Fibroblast of lung (primary cell): Measurements from ENCODE around the gene MOCOS. TPM values are rescaled to one million over a fixed set of nuclear protein-coding genes. Genes with fewer than 3 reads are reported as not detected.

ENCODE experiments used
- DNase-seq, 2 donors: peaks; one replicate each; pipeline versions ENCODE4 v3.0.0 to v3.0.0-alpha.2; 2010; ENCODE audit warnings: low read depth in 2 of 2
- H2AFZ ChIP-seq: 2 replicates; pipeline ENCODE4 v1.5.1; 2012; ENCODE audit warnings: low read length, control low read depth, inconsistent platforms
- H3K27ac ChIP-seq: 2 replicates; pipeline ENCODE4 v1.5.1; 2011; ENCODE audit warnings: low read length, control low read depth; ENCODE audit not compliant: insufficient read depth
- H3K27me3 ChIP-seq: 2 replicates; pipeline ENCODE4 v1.5.1; 2011; ENCODE audit warnings: mild to moderate bottlenecking, low read length; ENCODE audit not compliant: control insufficient read depth, insufficient read depth
- H3K36me3 ChIP-seq: 2 replicates; pipeline ENCODE4 v1.5.1; 2011; ENCODE audit warnings: low read length; ENCODE audit not compliant: control insufficient read depth, insufficient read depth
- H3K4me1 ChIP-seq: 2 replicates; pipeline ENCODE4 v1.5.1; 2011; ENCODE audit warnings: low read length; ENCODE audit not compliant: control insufficient read depth, insufficient read depth; ENCODE audit errors: extremely low read depth
- H3K4me2 ChIP-seq: 2 replicates; pipeline ENCODE4 v1.5.1; 2011; ENCODE audit warnings: low read length, control low read depth; ENCODE audit not compliant: insufficient read depth; ENCODE audit errors: extremely low read depth
- H3K4me3 ChIP-seq, 4 experiments: fragments of 200-600 bp in 1 of 4; sonication (generic) in 1 of 4; replicated peaks in 1 of 4; 2 replicates each; pipeline ENCODE4 v1.5.1; 2011 to 2016; ENCODE audit warnings: low read length in 4 of 4, low read depth in 3 of 4, mild to moderate bottlenecking in 3 of 4, control low read depth in 2 of 4, inconsistent platforms in 1 of 4, mixed read lengths in 1 of 4; ENCODE audit not compliant: insufficient read depth in 1 of 4; ENCODE audit errors: control extremely low read depth in 1 of 4
- H3K79me2 ChIP-seq: 2 replicates; pipeline ENCODE4 v1.5.1; 2012; ENCODE audit warnings: mild to moderate bottlenecking, low read length, inconsistent platforms; ENCODE audit not compliant: control insufficient read depth, insufficient read depth
- H3K9ac ChIP-seq: 2 replicates; pipeline ENCODE4 v1.5.1; 2011; ENCODE audit warnings: mild to moderate bottlenecking, low read length, control low read depth; ENCODE audit not compliant: insufficient read depth
- H3K9me3 ChIP-seq: 2 replicates; pipeline ENCODE4 v1.5.1; 2012; ENCODE audit warnings: low read depth, low read length; ENCODE audit not compliant: control insufficient read depth, insufficient read depth
- H4K20me1 ChIP-seq: 2 replicates; pipeline ENCODE4 v1.5.1; 2011; ENCODE audit warnings: low read length; ENCODE audit not compliant: control insufficient read depth, insufficient read depth; ENCODE audit errors: extremely low read depth
- CTCF ChIP-seq, 2 donors: IDR thresholded peaks in 1 of 2; conservative IDR thresholded peaks in 1 of 2; 1 replicate in 1 of 2; 2 replicates in 1 of 2; pipeline ENCODE4 v1.5.1; 2011 to 2012; ENCODE audit warnings: low read length in 2 of 2, control low read depth in 1 of 2, inconsistent platforms in 1 of 2, low read depth in 1 of 2, mild to moderate bottlenecking in 1 of 2
- EZH2 ChIP-seq: IDR thresholded peaks from 2 replicates; pipeline ENCODE4 v1.5.1; 2012; ENCODE audit warnings: low read length, control low read depth, mild to moderate bottlenecking; ENCODE audit errors: missing control alignments
- polyA plus RNA-seq, 2 donors: library from polyadenylated mRNA; depleted of rRNA in 1 of 2; stranded (reverse) in 1 of 2; unstranded in 1 of 2; fragments of >200 nt; gene quantifications; 2 replicates each; pipeline ENCODE4 v1.2.1, GENCODE V29; 2011 to 2012; ENCODE audit warnings: missing spikeins in 1 of 2
- total RNA-seq: library from RNA; depleted of rRNA; stranded (reverse); fragments of >200 nt; gene quantifications from 2 replicates; pipeline ENCODE4 v1.2.1, GENCODE V29; 2014

MOCOS gene
- total and polyA plus RNA-seq, 2 donors (not counting 1 experiment from before 2014, with no cell fraction given): 2.0 to 13.9 TPM

DNA sequence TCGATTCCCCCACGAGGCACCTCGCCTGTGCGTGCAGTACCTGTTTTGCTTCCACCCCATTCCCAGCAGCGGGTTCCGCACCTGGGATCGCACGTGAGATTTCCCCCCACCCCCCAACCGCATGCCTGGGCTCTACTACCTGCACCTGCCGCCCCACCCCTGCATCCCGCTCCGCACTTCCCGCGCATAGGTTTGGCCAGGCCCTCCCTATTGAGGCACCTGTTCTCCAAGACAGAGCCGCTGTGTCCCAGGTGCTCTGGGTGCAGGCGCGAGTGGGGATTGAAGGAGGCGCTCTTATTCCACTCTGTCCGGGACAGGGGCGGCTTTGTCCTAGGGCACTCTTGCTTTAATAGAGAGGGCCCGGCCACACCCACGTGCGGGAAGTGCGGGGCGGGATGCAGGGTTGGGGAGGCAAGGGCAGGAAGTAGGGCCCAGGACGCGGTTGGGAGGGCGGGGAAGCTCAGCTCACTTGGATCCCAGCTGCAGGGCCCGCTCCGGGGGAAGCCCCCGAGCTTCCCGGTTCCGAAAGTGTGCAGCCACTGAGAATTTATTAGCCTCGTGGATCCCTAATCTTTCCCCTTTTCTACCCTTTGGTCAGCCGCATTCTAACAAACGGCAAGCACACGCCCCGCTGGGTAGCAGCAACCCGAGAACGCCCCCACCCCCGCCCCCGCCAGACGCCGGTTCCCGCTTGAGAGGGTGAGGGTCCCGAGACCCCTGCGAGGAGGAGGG is 670 bp upstream of the MOCOS start:
- no peaks in the 10 kb centered on the region for H4K20me1 ChIP-seq
- H3K4me1 ChIP-seq: no peaks in the 10 kb centered on the region
- H3K27me3 ChIP-seq: no peaks in the 10 kb centered on the region
- H3K4me2 ChIP-seq: peak overlapping the region; percentile 97
- H3K36me3 ChIP-seq: no peaks in the 10 kb centered on the region
- H3K27ac ChIP-seq: peak overlapping the region; percentile 41
- no peak for TF ChIP-seq EZH2
- no peak for TF ChIP-seq CTCF (conservative IDR thresholded peaks at IDR 0.05 in 1 of 2, IDR thresholded peaks at IDR 0.05 in 1 of 2; ENCODE audit: low read depth in 1 of 2, low read length in 2 of 2)
- no peaks in the 10 kb centered on the region for H3K79me2 ChIP-seq
- H2AFZ ChIP-seq: peak overlapping the region; percentile 88
- H3K9me3 ChIP-seq: no peaks in the 10 kb centered on the region
- H3K4me3 ChIP-seq: peak overlapping the region; percentile 60 to 91 (median 78)
- DNase-seq: peak; percentile 24 to 44
- peak overlapping the region; percentile 78 for H3K9ac ChIP-seq

- Histone ChIP-seq H2AFZ (peak overlapping the region; percentile 93), H3K27me3 (no peaks in the 10 kb centered on the region), H4K20me1 (no peaks in the 10 kb centered on the region), H3K4me1 (no peaks in the 10 kb centered on the region), H3K4me2 (peak overlapping the region; percentile 97), H3K9me3 (no peaks in the 10 kb centered on the region), H3K9ac (peak overlapping the region; percentile 78), H3K36me3 (no peaks in the 10 kb centered on the region), H3K79me2 (no peaks in the 10 kb centered on the region), H3K27ac (no peak overlapping the region), H3K4me3 (peak overlapping the region; percentile 60 to 91 (median 72))
- DNase-seq: peak; percentile 38 to 75
- no peak for TF ChIP-seq CTCF (conservative IDR thresholded peaks at IDR 0.05 in 1 of 2, IDR thresholded peaks at IDR 0.05 in 1 of 2; ENCODE audit: low read depth in 1 of 2, low read length in 2 of 2)
- TF ChIP-seq EZH2: no peak
Measured at GRCh38 chr18:36187826-36188721, 777 bp downstream of the MOCOS start.

DNA sequence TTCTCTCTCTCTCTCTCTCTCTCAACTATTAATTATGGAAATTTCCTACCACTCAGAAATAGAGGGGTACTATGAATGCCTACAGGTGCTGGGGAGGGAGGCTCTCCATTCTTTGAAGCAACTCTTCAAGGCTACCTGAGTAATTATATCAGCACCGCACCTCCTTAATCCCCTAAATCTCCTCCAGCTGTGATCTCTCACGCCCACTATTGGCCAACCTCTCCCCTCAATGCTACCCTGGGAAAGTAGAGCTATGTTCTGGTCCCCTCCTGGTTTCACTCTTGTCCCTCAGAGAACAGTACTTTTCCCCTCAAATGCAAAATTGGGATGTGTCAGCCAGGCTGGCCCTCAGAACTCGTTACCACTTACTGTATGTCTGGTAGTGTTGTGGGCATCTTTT is 1.6 kb downstream of the MOCOS start:
- Histone ChIP-seq H3K4me2 (no peak overlapping the region), H3K27me3 (no peaks in the 10 kb centered on the region), H3K36me3 (no peaks in the 10 kb centered on the region), H3K4me3 (peak overlapping the region in 2 of 4 experiments; percentile 77 to 91), H2AFZ (no peak overlapping the region), H3K9ac (no peak overlapping the region), H3K9me3 (no peaks in the 10 kb centered on the region), H4K20me1 (no peaks in the 10 kb centered on the region), H3K79me2 (no peaks in the 10 kb centered on the region), H3K4me1 (no peaks in the 10 kb centered on the region), H3K27ac (no peak overlapping the region)
- DNase-seq: no peak
- no peak for TF ChIP-seq CTCF (conservative IDR thresholded peaks at IDR 0.05 in 1 of 2, IDR thresholded peaks at IDR 0.05 in 1 of 2; ENCODE audit: low read depth in 1 of 2, low read length in 2 of 2)
- no peak for TF ChIP-seq EZH2
